Spleen (tissue), 11 donors: ENCODE results near the gene SVIP. TPM values are rescaled to one million over a fixed set of nuclear protein-coding genes. Genes with fewer than 3 reads are reported as not detected.

ENCODE experiments used
- DNase-seq: peaks from one replicate; pipeline ENCODE4 v3.0.0-alpha.2; 2020
- H3K27ac ChIP-seq, 8 donors: fragments of 200-600 bp; sonication (generic) in 7 of 8; 1 replicate in 4 of 8; 2 replicates in 4 of 8; pipeline versions ENCODE4 v1.5.0 to v1.8.0; 2016 to 2021; ENCODE audit warnings: inconsistent platforms in 4 of 8, mild to moderate bottlenecking in 4 of 8, moderate library complexity in 1 of 8
- H3K27me3 ChIP-seq, 7 donors: fragments of 200-600 bp; sonication (generic) in 6 of 7; replicated peaks in 1 of 7; 1 replicate in 4 of 7; 2 replicates in 3 of 7; pipeline versions ENCODE4 v1.5.0 to v1.8.0; 2016 to 2021; ENCODE audit warnings: inconsistent platforms in 3 of 7, mild to moderate bottlenecking in 1 of 7
- H3K36me3 ChIP-seq, 6 donors: fragments of 200-600 bp; sonication (generic) in 5 of 6; 1 replicate in 4 of 6; 2 replicates in 2 of 6; pipeline versions ENCODE4 v1.5.0 to v1.8.0; 2016 to 2021; ENCODE audit warnings: inconsistent platforms in 2 of 6
- H3K4me1 ChIP-seq, 6 donors: fragments of 200-600 bp; sonication (generic) in 5 of 6; 1 replicate in 3 of 6; 2 replicates in 3 of 6; pipeline versions ENCODE4 v1.5.0 to v1.8.0; 2016 to 2021; ENCODE audit warnings: inconsistent platforms in 3 of 6
- H3K4me3 ChIP-seq, 8 donors: fragments of 200-600 bp; sonication (generic) in 7 of 8; 1 replicate in 4 of 8; 2 replicates in 4 of 8; pipeline versions ENCODE4 v1.5.0 to v1.8.0; 2016 to 2021; ENCODE audit warnings: inconsistent platforms in 4 of 8, mild to moderate bottlenecking in 4 of 8, moderate library complexity in 2 of 8
- H3K9me3 ChIP-seq, 8 donors: fragments of 200-600 bp; sonication (generic) in 7 of 8; 1 replicate in 4 of 8; 2 replicates in 4 of 8; pipeline versions ENCODE4 v1.5.0 to v1.8.0; 2016 to 2021; ENCODE audit warnings: inconsistent platforms in 4 of 8
- CTCF ChIP-seq, 11 experiments: fragments of 200-600 bp in 7 of 11; fragments of 450-650 bp in 4 of 11; sonication (generic) in 4 of 11; IDR thresholded peaks in 8 of 11; conservative IDR thresholded peaks in 3 of 11; 1 replicate in 7 of 11; 2 replicates in 4 of 11; pipeline versions ENCODE4 v1.4.0 to v1.8.0; 2016 to 2021; ENCODE audit warnings: antibody characterized with exemption in 11 of 11, inconsistent platforms in 4 of 11, mild to moderate bottlenecking in 1 of 11
- POLR2A ChIP-seq, 3 donors: fragments of 450-650 bp; IDR thresholded peaks; one replicate each; pipeline ENCODE4 v1.5.1; 2017; ENCODE audit warnings: antibody characterized with exemption in 3 of 3, mild to moderate bottlenecking in 1 of 3
- POLR2AphosphoS5 ChIP-seq, 3 donors: sonication (generic); formaldehyde crosslinking; IDR thresholded peaks; one replicate each; pipeline ENCODE4 v1.5.1; 2017; ENCODE audit warnings: antibody characterized with exemption in 3 of 3
- WGBS, 5 donors: extraction: QIAGEN DNeasy Blood & Tissue Kit in 3 of 5; methylation state at CpG; one replicate each; pipeline versions ENCODE4 v1.1.5 to v1.1.7; 2013 to 2018; 5-methylcytosine and 5-hydroxymethylcytosine counted together
- intact Hi-C: fragments of 100-400 bp; cut with DNase I; formaldehyde crosslinking; loops from one replicate; pipeline ENCODE4 v1.15.0; 2023; ENCODE audit warnings: low total_unique reads
- polyA plus RNA-seq, 3 donors: library from polyadenylated mRNA; stranded (reverse); fragments of 200-250 nt; gene quantifications; one replicate each; pipeline ENCODE4 v1.2.1, GENCODE V29; 2013
- total RNA-seq, 7 donors: library from RNA; depleted of rRNA in 3 of 7; stranded (reverse); fragments of >200 nt in 3 of 7; fragmentation: NEBNext Ultra II Directional in 4 of 7; extraction: Animal tissue kit (Norgen Biotek cat#: 25700) in 4 of 7; gene quantifications; one replicate each; pipeline versions ENCODE4 v1.1.0 to v1.2.1, GENCODE V29; 2016 to 2021
- donor health status: healthy with polysubstance abuse.
- donor health status: DM: no; HTN: no; CAD: no; lungs with moderate emphysema.
- donor health status: DM: no; HTN: no; CAD: no.
- donor health status: Bipolar disorder and iron deficiency.
- donor health status: healthy.
- donor health status: DM: no; HTN: no; CAD: no.
- donor health status: DM: yes; HTN: yes; CAD: no.

SVIP gene
- total and polyA plus RNA-seq, 10 donors = 11.2 to 30.0 (median 16.9) TPM

GRCh38 chr11:22775248-22775647 lies 54.4 kb downstream of the SVIP start:
- no peak for DNase-seq
- WGBS, 5 donors = 81 to 95% (median 86%) methylated on average over 5 of the region's 5 CpGs
- intact Hi-C loops = no loop called here
- no peaks in the 10 kb centered on the region for H3K27me3 ChIP-seq
- TF ChIP-seq CTCF (IDR thresholded peaks at IDR 0.05 in 8 of 11, conservative IDR thresholded peaks at IDR 0.05 in 3 of 11) (no peak), POLR2A (IDR thresholded peaks at IDR 0.05) (no peak), POLR2AphosphoS5 (IDR thresholded peaks at IDR 0.05) (no peak)
- no peaks in the 10 kb centered on the region for H3K36me3 ChIP-seq
- H3K9me3 ChIP-seq = no peaks in the 10 kb centered on the region
- H3K27ac ChIP-seq = no peak overlapping the region
- H3K4me1 ChIP-seq = no peaks in the 10 kb centered on the region
- no peak overlapping the region for H3K4me3 ChIP-seq

- no peak overlapping the region for H3K4me3 ChIP-seq
- no peaks in the 10 kb centered on the region for H3K27me3 ChIP-seq
- H3K27ac ChIP-seq = no peak overlapping the region
- WGBS, 5 donors = 68 to 94% (median 80%) methylated on average over 2 of the region's 2 CpGs
- no peaks in the 10 kb centered on the region for H3K36me3 ChIP-seq
- intact Hi-C loops = no loop called here
- H3K9me3 ChIP-seq = no peaks in the 10 kb centered on the region
- DNase-seq = no peak
- TF ChIP-seq POLR2A (IDR thresholded peaks at IDR 0.05) (no peak), CTCF (IDR thresholded peaks at IDR 0.05 in 8 of 11, conservative IDR thresholded peaks at IDR 0.05 in 3 of 11) (no peak), POLR2AphosphoS5 (IDR thresholded peaks at IDR 0.05) (no peak)
- no peaks in the 10 kb centered on the region for H3K4me1 ChIP-seq
These were observed 54.9 kb downstream of the SVIP start for GRCh38 chr11:22774716-22775115.

GRCh38 chr11:22769081-22769480 lies 60.5 kb downstream of the SVIP start:
- 81 to 92% (median 84%) methylated on average over 1 of the region's 1 CpG for WGBS, 5 donors
- Histone ChIP-seq H3K27ac (no peak overlapping the region), H3K27me3 (no peaks in the 10 kb centered on the region), H3K4me1 (no peaks in the 10 kb centered on the region), H3K9me3 (no peaks in the 10 kb centered on the region), H3K36me3 (no peaks in the 10 kb centered on the region), H3K4me3 (no peak overlapping the region)
- intact Hi-C loops = no loop called here
- TF ChIP-seq POLR2AphosphoS5 (IDR thresholded peaks at IDR 0.05) = no peak
- TF ChIP-seq CTCF (IDR thresholded peaks at IDR 0.05 in 8 of 11, conservative IDR thresholded peaks at IDR 0.05 in 3 of 11) = no peak
- TF ChIP-seq POLR2A (IDR thresholded peaks at IDR 0.05) = no peak
- DNase-seq = no peak

Other genes starting within 250 kb of the SVIP start
- 10 to 100 TPM; 12.2 to 15.7 (median 13.2) TPM for gene FANCF, start 204.0 kb downstream of the SVIP start, total RNA-seq
- 10 to 100 TPM; 12.2 to 14.3 (median 13.6) TPM for gene FANCF, start 204.0 kb downstream of the SVIP start, polyA plus RNA-seq
- 1 to 10 TPM; 1.7 to 9.1 (median 2.4) TPM for gene GAS2, start 163.2 kb downstream of the SVIP start, total RNA-seq
- gene GAS2, start 163.2 kb downstream of the SVIP start, polyA plus RNA-seq = 1 to 10 TPM; 1.1 to 1.4 (median 1.3) TPM
- not detected for gene CCDC179, start 30.7 kb upstream of the SVIP start, total RNA-seq
- gene CCDC179, start 30.7 kb upstream of the SVIP start, polyA plus RNA-seq = not detected